AG08396 (cell line): ENCODE data around the gene IGDCC3.

ENCODE experiments used
- DNase-seq: peaks from one replicate; pipeline ENCODE4 v3.0.0; 2012; ENCODE audit warnings: low spot score, mixed read lengths

Gene IGDCC3

DNA sequence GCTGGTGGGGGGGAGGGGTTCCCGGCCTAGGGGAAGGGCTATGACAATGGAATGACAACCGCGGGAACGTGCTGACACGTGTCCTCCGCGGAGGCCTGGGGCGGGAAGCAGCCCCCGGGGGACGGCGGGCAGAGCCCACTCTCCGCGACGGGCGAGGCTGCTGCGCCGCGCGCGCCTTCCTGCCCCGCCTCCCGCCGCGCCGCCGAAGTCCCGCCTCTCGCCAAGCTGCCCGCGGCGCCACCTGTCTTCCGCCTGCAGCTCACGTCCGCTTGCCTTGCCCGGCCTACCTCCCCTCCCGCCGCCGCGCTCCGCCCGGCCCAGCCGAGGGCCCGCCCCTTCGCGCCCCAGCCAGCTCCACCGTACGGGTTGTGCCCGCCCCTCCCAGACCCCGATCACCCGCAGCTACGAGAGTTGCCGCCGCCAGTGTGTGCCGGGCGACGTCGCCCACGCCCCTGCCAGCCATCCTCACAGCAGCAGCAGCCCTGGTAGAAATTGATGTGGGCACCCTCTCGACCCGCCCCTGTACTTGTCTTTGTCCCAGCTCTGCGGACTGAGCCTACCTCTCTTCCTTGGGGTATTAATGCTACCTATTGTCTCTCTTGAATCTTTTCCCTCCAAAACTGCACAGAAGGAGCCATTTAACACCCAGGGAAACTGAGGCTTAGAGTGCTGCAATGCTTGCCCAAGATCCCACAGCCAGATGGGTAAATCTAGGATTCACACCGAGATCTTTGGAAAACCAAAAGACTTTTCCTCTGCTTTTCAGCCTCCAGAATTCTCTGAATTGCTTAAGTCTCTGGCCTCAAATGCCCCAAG, 90.9 kb downstream of the IGDCC3 start, which contains the start of gene PARP16:
TSS of gene PARP16 (minus strand) at position 180 of the 816 bp plus-strand sequence. CDS start 457 bp downstream, outside the sequence.
- peak; percentile 87 for DNase-seq

DNA sequence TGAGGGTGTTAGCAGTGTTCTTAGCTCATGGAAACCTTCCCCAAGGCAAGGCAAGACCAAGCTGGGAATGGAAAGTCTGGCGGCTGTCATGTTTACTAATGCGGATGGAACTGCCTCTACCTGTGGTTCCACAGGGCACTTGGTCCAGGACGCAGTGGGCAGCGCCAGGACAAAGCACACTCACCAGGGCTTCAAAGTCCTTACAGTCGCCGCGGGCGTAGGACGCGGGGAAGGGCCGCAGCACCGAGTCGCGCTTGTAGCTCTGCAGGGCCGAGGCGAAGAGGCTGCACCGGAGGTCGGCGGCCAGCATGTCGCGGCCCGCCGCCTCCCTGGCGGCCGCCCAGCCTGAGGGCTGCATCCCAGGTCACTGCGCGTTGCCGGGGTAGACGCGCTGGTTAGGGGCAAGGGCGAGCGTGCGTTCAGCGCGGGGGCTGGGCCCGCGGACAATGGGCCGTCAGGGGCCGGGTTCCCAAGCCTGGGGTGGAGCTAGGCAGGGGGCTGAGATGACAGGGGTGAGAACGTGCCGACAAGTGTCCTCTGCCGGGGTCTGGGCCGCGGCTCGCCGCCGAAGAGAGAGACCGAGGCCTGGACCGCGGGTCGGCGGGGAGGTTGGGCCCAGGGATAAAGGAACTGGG, 91.6 kb downstream of the IGDCC3 start:
- peak; percentile 37 for DNase-seq

DNA sequence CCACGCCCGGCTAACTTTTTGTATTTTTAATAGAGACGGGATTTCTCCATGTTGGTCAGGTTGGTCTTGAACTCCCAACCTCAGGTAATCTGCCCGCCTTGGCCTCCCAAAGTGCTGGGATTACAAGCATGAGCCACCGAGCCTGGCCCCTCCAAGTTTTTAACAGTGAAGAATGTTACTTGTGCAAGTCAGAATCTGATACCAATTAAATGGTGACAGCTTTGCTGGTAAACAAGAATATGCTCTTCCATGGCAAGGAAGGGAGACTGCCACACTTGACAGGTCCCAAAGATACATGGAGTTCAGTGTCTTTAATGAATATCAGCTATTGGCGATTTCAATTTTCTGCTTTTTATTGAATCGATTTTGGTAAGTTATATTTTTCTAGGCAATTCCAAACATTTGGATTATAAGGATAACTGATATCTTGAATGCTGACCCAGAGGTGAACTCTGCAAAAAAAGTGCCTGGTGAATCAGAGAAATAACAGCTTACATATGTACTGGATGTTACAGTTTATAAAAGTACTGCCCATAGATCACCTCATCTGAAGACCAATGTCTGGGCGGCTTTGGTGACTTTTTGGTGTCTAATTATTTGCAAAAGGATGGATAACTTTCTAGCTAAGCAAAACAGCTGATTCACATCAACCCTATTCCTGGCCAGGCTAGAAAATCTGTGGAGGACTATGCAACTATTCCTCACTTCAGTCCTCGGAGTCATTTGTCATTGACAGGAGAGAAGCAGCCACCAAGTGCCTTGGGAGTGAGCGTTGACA, 92.3 kb downstream of the IGDCC3 start:
- no peak for DNase-seq

DNA sequence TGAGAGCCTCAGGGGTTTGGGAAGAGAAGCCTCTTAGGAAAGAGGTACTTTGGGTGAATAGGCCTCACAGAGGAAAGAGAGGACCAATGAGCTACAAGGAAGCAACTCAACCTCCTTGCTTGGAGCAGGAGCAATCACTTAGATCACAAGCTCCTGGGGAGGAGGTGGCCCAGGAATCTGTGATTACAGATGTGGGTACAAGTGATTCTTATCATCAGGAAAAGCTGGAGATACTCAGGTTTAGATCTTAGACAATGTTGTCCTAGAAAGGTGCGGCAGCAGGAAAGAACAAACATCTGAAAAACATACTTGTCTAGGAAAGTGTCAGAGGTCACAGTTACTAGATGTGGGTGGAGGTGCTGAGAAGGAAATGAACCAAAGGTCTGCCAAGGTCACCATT, 99.3 kb downstream of the IGDCC3 start:
- no peak for DNase-seq
